ENCODE results near the gene SMIM10. TPM values are rescaled to one million over a fixed set of nuclear protein-coding genes. Genes with fewer than 3 reads are reported as not detected.

SMIM10 gene
- total and polyA plus RNA-seq, 2 of the 4 experiments (the other 2 are of a cell fraction) = 2.3 to 6.0 TPM

GRCh38 chrX:134949271-134949670 is 41.5 kb upstream of the SMIM10 start:
- H3K9me3 ChIP-seq (ENCODE audit: control insufficient read depth, insufficient read depth, low read length) = no peaks in the 10 kb centered on the region
- peak overlapping the region; percentile 69; the same call in 1 of the 2 replicates for H2BK20ac ChIP-seq (ENCODE audit: low read depth, low read length)
- peak overlapping the region; percentile 47; the same call in 1 of the 3 replicates for H2BK15ac ChIP-seq (ENCODE audit: low read depth, low read length)
- peak overlapping the region; percentile 73 for H2BK5ac ChIP-seq (ENCODE audit: low read depth, low read length, poor library complexity, severe bottlenecking)
- peak overlapping the region; percentile 28 for H2BK120ac ChIP-seq (ENCODE audit: low read depth, low read length)
- no peaks in the 10 kb centered on the region for H3K27me3 ChIP-seq (ENCODE audit: control insufficient read depth, insufficient read depth, low read length)
- peak overlapping the region in 1 of 2 experiments; percentile 63; a peak in 1 of 4 replicates for H4K8ac ChIP-seq (ENCODE audit: low read depth in 2 of 2, low read length in 2 of 2)
- H3K18ac ChIP-seq (ENCODE audit: low read depth, low read length) = peak overlapping the region; percentile 77
- no peaks in the 10 kb centered on the region for H4K20me1 ChIP-seq (ENCODE audit: insufficient read depth, low read length)
- H3K56ac ChIP-seq (ENCODE audit: extremely low read depth, insufficient read depth, low read length) = peak overlapping the region; percentile 64; the same call in 1 of the 2 replicates
- no TSS peak for BruUV-seq (replicated peaks)
- ChIA-PET POLR2A (ENCODE audit: unreplicated experiment) (no interaction called here), CTCF (no interaction called here)
- WGBS, 2 experiments (ENCODE audit: extremely low coverage in 2 of 2, insufficient read length in 1 of 2) = no CpG with 5 or more reads among the region's 3 CpGs
- ATAC-seq (ENCODE audit: low read depth) (peak; percentile 34), DNase-seq (peak; percentile 62)
- H2AK9ac ChIP-seq (replicated peaks; ENCODE audit: low read depth, low read length, poor library complexity) = no peak overlapping the region
- H3K4me2 ChIP-seq (ENCODE audit: low read depth, low read length) = peak overlapping the region; percentile 53
- in situ Hi-C loops (cut with MboI; ENCODE audit: low sequenced_read_pairs) = no loop called here
- H3K14ac ChIP-seq (replicated peaks; ENCODE audit: low read depth, low read length) = 0 out of 2 replicates have a peak overlapping the region, but pooled peaks have one; percentile 13
- TF ChIP-seq FOS (IDR thresholded peaks at IDR 0.05; ENCODE audit: low read depth, low read length) (0 out of 2 replicates have a peak, but pooled peaks have one; percentile 7), ELK1 (IDR thresholded peaks at IDR 0.05; ENCODE audit: borderline replicate concordance, low read depth, low read length) (no peak)
- H3K4ac ChIP-seq (ENCODE audit: low read depth, low read length) = peak overlapping the region; percentile 36; the same call in 1 of the 2 replicates
- H3K79me1 ChIP-seq (ENCODE audit: low read depth in 1 of 2, low read length in 2 of 2) = no peaks in the 10 kb centered on the region
- no peaks in the 10 kb centered on the region for H3K9me1 ChIP-seq (ENCODE audit: insufficient read depth, low read length)
- H3K27ac ChIP-seq (ENCODE audit: insufficient read depth, low read length) = peak overlapping the region; percentile 92; the same call in 1 of the 2 replicates
- no peak overlapping the region for H3K4me3 ChIP-seq (ENCODE audit: insufficient read depth, low read depth, low read length)
- dilution Hi-C loops (cut with HindIII; ENCODE audit: low sequenced_read_pairs, unreplicated experiment) = no loop called here
- no peaks in the 10 kb centered on the region for H3K36me3 ChIP-seq (ENCODE audit: control insufficient read depth, insufficient read depth, low read length)
- H4K91ac ChIP-seq (ENCODE audit: insufficient read depth, low read depth, low read length) = peak overlapping the region; percentile 46; the same call in 1 of the 2 replicates
- H2AK5ac ChIP-seq (ENCODE audit: low read depth, low read length) = no peak overlapping the region
- H3K23ac ChIP-seq (ENCODE audit: low read depth, low read length) = no peak overlapping the region; the same call in 1 of the 2 replicates
- intact Hi-C loops (cut with micrococcal nuclease) = no loop called here
- no peak overlapping the region; the same call in 1 of the 2 replicates for H4K5ac ChIP-seq (ENCODE audit: low read depth, low read length)
- H3K9ac ChIP-seq (ENCODE audit: low read depth, low read length) = no peak overlapping the region
- H2AFZ ChIP-seq (replicated peaks; ENCODE audit: low read length, poor library complexity) = no peak overlapping the region
- peaks cover 9% of the 10 kb centered on the region for H3K4me1 ChIP-seq (ENCODE audit: control insufficient read depth, insufficient read depth, low read length)

Data from IMR-90 (cell line).